GM12891 (cell line): Measurements from ENCODE around the gene SMAD6.

Source experiments
- POLR2A ChIP-seq: IDR thresholded peaks from 2 replicates; pipeline ENCODE4 v1.6.1; 2011; ENCODE audit warnings: low read depth, low read length, control low read depth
- TAF1 ChIP-seq: IDR thresholded peaks from 2 replicates; pipeline ENCODE4 v1.6.1; 2011; ENCODE audit warnings: low read depth, low read length, control low read depth

DNA sequence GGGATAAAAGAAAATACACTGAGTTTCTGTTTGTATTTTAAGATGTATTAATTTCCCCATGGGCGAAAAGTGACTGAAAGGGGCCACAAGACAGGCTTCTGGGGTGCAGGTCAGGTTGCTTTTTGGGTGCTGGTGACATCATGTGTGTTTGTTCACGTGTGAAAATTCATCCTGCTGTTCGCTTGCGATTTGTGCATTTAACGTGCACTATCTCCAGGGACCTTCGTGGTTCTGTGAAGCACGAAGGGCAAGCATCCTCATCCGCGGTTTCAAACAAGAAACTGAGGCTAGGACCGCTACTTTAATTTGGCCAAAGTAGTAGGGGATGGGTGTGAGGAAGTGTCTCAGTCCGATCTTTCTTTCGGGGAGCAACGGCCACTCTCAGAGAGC lies 1.6 kb upstream of the SMAD6 start:
- TF ChIP-seq POLR2A (no peak), TAF1 (no peak)
